NCI-H1930 (cell line): Measurements from ENCODE around the gene MLLT10.
A peak's percentile ranks its signal among the peaks of the same experiment; 100 is the strongest.

Experiments
- DNase-seq, 2 experiments: peaks; one replicate each; lab custom pipeline; 2025; lab: John Stamatoyannopoulos, UW

MLLT10 gene

DNA sequence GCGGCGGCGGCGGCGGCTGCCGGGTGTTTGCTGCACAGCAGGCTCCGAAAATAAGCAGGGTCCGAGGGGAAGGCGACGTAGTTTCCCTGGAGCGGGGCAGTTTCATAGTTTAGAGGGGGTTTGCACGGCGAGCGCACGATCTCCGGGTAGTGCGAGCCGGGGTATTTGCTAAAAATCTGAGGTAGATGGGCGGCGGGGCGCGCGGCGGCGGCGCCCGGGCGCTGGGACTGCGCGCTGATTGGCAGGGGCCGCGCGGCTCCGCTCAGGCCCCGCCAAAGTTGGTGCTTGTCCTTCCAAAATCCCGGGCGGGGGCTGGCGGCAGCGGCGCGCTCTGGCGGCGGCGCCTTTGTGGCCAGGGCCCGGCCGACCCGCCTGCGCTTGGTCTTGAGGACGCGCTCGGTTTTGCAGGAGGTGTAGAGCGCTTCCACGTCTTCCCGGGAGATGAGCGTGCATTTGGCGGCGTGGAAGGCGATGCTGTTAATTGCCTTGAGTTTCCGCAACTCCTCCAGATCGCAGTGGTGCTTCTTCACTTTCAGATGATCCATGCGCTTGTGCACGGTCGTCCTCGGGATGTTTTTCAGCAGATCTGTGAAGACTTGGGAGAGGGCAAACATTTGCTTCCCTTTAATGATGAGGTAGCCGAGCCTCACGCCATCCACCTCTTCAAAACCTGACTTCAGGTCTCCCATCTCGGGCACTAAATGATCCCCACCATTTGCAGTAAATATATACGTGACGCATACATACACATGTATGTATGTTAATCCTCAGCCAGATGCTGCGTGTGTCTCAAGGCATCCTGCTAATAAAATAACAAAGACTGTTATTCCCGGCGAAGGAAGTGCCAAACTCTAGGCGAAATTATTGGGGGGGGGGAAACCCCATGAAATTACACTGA, 16.6 kb upstream of the MLLT10 start:
- no peak for DNase-seq

GRCh38 chr10:21518149-21518640, 15.8 kb upstream of the MLLT10 start:
- DNase-seq, result peak in 1 of 2 experiments; percentile 18

DNA sequence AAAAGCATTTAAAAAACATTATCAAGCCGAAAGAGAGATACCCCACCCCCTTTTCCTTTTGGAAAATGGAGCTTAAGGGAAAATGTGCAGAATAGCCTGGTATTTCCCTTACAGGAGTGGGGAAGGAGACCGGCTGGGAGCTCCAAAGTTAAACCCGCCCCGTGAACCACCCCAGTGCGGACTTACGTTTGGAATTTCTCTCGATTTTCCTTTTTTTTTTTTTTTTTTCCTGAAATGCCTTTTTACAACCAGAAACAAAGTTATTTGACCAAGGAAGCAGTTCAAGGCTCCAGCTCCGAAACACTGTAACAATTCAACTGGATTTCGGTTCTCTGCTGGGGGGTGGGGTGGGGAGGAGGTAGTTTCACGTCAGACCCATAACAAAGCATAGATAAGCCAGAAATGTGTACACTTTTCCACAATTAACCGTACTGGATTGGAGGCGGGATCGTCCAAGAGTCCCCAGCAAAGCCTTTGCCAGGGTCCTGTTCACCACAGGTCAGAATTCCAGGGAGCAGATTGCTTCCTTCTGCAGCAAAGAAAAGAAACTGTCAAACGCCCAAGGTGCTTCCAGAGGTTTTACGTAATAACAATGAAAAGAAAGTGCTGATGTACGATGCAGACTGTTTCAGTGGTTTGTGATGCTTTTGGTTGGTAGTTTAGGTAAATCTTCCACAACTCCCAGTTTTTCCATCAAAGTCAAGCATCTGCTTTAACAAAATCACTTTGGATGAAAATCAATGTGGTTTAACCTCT, 15.2 kb upstream of the MLLT10 start:
- DNase-seq, result no peak

GRCh38 chr10:21519397-21519933, 14.6 kb upstream of the MLLT10 start:
- DNase-seq, result no peak

DNA sequence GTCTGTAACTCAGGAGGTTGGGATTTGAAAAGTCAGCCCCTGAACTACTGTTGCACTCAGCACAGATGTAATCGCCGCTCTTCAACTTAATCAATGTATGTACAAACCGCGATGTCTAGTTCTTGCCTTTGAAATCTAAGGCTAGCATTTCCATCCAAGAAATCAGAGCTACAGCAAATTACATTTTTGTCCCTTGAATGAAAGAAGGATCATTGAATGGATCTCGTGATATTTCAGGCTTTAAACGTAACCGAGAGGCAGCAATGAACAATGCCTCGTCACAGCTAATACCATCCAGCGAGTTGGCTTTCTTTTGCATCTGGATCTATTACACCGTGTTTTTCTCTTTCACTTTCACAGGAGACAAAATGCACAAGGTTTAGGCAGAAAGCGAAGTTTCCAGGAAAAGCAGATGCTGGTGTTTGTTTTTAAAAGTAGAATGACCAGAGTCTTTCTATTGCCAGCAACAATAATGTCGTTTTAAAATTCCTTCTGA, 14.0 kb upstream of the MLLT10 start:
- no peak for DNase-seq

GRCh38 chr10:21520509-21520908, 13.5 kb upstream of the MLLT10 start:
- DNase-seq, result no peak

DNA sequence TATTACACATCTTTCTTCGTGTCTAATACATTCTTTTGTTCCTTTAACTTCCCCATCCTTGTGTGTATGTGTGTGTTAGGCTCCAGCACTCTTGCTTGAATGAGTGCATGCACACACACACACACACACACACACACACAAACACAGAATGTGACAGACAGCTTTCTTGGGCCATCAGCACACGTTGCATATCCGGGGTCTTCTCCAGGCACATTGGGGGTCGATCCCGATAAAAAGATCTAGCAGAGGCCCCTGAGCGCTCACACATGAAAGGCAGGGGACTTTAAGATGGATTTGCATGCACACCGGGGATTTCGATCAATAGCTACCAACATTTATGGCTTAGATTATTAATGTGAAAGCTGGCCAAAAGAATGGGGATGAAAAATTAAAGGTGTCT, 13.1 kb upstream of the MLLT10 start:
- DNase-seq, result no peak

DNA sequence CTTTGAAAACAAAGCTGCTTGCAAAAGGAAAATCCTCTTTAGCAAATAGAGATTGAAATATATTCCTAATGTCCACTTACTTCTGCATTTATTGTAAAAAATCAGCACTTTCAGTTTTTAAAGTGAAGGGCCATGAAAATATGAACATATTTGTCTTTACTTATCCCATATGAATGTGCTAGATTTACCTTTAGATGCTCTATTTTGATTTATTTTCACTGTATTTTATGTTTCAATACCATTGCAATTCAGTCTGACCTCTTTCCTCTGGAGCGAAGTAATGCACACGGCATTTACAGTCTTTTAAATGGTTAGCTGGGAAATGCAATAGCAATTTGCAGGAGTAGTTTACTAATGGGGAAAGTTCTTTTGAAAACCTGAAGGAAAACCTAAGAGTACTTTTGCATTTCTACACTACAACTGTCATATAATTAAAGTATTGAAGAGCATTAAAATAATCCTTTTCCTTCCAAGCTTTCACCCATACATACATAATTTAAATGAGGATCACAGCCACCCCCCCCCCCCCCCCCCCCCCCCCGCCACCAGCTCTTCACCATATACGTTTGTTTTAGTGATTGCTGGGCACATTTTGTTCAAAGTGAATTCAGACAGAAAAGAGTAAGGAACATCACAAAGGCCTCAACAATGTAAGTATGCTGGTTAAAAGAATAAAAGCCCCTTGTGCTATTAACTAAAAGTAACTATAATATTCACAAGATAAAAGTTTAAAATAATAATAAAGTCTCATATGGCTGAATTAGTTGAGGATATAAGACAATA, 12.1 kb upstream of the MLLT10 start:
- no peak for DNase-seq

DNA sequence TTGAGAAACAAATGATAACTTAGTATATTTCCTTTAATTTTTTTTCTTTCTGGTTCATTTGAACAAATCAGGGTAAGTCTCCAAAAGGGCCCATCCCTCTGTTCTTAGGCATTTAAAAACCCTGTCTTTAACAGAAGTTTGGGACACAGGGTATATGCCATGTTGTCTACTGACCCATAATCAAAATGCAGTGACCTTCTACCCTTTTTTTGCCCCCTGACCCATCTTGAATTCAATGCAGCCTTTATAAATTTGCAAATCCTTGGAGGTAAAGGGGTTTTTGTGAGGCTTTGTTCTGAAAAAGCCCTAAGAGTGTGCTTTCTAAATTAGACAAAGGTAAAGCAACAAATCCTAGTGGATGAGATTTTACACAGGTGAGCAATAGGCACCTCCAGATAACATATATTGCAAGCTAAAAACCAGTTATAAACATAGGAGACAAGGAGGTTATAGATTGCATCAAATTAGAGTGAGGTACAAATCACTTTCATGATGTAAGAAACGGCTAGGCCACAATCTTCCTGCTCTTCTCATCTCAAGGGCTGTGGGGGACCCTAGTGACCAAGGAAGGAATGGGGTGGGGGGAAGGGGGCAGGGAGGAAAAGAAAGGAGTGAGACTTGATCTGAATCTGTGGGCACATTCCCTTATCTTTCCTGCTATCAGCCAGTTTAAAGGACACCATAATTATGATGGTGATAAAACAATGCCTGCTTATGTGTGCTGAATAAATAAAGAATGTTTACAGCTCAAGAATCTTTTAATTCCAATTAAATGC, 11.2 kb upstream of the MLLT10 start:
- no peak for DNase-seq

DNA sequence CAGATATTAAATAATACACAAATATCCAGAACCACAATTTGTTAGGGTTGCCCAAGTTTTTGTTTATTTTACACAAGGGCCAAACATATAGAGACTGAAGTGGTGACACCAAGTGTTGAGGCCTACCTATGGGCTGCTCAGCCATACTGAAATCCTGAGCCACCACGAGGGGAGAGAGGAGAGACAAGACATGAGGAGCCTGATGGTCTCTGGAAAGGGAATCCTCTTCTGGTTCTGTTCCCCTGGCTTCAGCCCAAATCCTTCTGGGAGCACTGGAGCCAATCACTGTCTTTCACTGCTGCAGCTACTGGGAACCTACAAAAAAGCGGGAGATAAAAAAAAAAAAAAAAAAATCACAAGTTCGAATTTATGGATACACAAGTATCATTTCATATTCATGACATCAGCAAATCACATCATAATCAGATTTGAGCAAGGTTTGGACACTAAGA, 10.4 kb upstream of the MLLT10 start:
- no peak for DNase-seq

GRCh38 chr10:21524131-21524525, 9.9 kb upstream of the MLLT10 start:
- DNase-seq, result no peak

- DNase-seq, result no peak
Observed at GRCh38 chr10:21524526-21525366, 9.3 kb upstream of the MLLT10 start.

DNA sequence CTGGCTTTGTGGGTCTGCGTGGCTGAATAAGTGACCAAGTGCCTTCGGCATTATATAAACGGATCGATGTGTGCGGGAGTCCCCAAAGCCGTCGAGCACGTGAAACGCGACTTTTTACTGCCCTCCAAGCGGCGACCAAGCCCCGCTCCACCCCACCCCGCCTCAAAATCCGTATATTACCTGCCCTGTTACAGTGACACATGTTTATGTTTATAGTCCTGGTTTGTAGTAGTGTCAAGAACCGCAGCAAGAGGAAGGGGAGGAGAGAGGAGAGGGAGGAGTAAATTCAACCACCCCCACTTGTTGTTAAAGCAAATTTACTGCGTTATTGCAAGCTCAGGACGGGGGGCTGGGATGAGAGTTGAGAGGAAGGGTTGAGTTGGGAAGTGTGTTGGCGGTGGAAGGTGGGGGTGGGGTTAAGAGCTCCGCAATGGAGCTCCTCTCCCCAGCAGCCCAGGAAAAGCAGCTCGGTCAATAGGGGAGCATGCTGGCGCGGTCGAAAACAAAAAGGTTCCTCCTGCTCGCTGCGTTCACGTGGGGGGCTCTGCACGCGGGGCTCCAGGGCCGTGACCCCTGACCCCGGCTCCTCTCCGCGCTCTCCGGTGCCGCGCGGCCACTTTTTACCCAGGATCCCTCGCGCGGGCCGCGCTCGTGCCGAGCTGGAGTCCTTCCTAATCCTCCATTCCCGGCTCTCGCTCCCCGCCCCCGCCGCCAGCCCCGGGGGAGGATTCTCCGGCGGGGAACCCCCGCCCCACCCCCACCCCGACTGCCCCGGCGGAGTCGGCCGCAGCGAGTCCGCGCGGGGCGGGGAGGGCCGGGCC, 8.5 kb upstream of the MLLT10 start, which contains the start of gene SKIDA1:
SKIDA1 (minus strand) TSS at position 316 of the 821 bp plus-strand sequence. CDS start 7,860 bp downstream, outside the sequence.
- peak; percentile 45 to 62 for DNase-seq

DNA sequence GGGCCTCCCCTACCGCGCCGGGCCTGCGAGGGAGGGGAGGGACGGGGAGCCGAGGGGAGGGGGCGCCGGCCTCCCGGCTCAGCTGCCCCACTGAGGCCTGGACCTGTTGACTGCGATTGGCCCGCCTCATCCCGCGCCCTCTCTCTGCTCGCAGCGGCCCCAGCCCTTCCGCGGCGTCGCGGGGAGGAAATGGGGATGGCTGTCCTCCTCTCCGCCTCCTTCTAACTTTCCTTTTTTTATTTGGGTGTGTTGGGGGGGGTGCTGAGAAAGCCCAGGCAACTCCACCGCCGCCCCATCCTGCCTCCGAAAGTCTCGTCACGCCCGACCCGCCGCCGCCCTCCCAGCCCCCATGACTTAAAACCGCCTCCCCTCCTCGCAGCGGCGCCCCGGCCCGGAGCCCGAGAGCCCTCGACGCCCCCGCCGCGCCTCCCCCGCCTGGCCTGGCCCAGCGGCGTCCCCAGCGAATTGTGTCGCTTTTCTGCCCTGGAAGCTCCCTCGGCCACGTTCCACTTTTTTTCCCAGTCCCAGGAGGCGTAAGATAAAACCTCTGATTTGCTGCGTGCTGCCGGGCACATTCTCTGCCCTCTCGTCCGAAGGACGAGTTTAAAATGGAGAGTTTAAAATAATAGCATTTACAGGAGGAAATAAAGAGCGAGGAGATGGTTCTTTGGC, 7.7 kb upstream of the MLLT10 start:
- peak in 1 of 2 experiments; percentile 11 for DNase-seq

GRCh38 chr10:21526860-21527597, 7.0 kb upstream of the MLLT10 start:
- peak in 1 of 2 experiments; percentile 4 for DNase-seq

DNA sequence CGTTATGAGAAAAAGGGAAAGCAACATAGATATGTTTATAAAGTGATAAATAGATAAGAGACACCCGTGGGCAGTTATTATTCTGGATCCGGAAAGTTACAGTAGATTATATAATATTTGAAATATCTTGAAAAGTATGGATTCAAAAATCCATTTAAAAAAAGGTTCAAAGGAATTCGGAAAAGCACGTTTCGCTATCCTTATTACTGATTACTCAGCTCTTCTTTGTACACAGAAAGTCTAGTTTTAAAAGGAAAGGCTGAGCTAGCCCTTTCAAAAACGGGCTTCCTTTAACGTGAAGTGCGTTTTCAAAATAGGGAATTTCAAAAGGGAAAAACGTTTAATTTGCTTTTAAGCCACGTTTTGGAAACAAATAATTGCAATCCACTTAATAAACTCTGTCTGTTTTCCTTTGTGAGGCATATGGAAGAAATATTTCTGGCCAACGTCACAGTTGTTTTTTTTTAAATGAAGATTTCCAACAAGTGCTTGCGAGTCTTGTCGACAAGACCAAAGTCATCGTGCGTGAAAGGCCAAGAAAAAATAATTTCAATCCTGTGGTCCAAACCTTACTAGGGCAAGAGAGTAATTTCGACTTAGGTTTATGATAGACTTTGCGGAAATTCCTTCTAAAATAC, 6.3 kb upstream of the MLLT10 start:
- no peak for DNase-seq
